C1 segment of cervical spinal cord (tissue), 14 donors: ENCODE results near the gene PIK3C3.
A peak's percentile ranks its signal among the peaks of the same experiment; 100 is the strongest.
"Not testable (repeated sequence)": the region's sequence is repeated elsewhere in the genome, so short reads cannot be mapped to it uniquely, and the experiment has no call there.

ENCODE experiments used
- DNase-seq, 14 donors: peaks; one replicate each; lab custom pipeline; 2025; lab: John Stamatoyannopoulos, UW

The PIK3C3 gene

DNA sequence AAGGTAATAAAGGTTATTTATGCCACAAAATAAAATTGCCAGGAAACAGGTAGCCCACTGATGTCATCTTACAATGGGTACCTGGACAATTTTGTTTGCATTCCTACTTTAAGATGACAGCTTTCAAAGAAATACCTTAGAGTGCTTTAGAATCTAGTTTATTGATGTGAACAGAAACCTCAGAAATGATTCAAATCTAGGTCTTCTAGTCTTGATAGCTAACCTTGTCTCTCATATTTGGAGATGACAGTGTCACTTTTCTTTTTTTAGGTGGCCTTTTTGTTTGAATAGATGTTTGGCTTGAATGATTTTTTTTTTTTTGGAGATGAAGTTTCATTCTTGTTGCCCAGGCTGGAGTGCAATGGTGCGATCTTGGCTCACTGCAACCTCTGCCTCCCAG lies 69.1 kb downstream of the PIK3C3 start:
- DNase-seq: no peak

DNA sequence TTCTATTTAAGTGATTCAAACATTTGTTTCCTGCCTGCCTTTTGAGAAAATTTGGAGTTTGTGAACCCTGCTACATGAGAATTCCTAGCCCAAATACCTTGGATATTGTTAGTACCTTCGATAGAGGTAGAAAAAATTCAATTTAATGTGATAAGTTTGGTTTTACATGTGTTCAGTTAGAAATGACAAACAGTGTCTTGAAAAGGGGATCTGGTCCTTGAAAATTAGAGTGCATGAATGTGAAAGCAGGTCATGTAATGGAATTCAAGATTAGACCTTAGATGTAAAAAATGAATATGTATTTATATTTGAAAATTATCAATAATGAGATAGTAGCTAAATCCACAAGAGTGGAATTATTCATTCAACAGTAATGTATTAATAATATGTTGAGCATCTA lies 70.5 kb downstream of the PIK3C3 start:
- DNase-seq: no peak

GRCh38 chr18:42025974-42026625 lies 71.1 kb downstream of the PIK3C3 start:
- DNase-seq: no peak

DNA sequence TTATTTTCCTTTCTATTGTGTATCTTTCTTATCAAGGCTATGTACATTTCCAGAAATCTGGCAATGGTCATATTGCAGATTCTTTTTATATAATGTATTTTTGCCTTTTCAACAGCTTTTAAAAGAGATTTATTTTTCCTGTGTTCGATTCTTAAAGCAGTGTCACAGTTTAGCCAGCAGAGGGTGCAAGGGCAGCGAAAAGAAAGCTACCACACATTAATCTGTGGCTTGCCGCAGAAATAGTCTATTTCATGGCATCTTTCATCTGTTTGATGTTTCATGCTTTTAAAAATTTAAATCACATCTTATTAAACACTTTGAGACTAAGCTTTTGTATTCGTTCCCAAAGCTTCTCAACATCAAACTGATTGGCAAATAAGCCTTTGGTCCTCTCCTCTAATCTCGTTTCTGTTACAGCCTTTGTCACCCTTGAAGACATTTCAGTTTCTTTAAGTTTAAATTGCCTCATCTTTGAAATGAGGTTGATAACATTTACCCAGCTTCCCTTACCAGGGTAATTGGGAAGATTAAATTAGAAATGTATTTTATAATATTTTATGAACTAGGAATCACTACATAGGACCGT lies 73.3 kb downstream of the PIK3C3 start:
- DNase-seq: peak in 2 of 14 donors; percentile 2 to 18

GRCh38 chr18:42029092-42029491 lies 74.1 kb downstream of the PIK3C3 start:
- no peak for DNase-seq

GRCh38 chr18:42030586-42031182 lies 75.7 kb downstream of the PIK3C3 start:
- peak in 2 of 14 donors; percentile 2 to 12 for DNase-seq

DNA sequence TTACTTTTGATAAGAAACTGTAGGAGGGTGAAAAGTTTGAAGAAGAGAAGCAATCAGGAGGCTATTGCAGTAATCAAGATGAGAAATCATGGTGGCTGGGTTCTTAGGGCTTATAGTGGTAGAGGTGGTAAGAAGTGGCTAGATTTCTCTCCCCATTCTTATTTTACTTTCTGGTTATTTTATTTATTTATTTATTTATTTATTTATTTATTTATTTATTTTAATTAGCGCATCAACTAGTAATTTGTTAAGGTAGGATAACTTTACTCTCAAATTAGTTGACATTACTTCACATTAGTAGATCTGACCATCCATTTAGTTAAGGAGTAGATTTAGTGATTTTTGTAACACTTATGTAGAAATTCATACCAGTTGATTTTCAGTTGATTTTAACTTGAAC lies 77.4 kb downstream of the PIK3C3 start:
- DNase-seq: no peak

- no peak for DNase-seq
These were observed 78.2 kb downstream of the PIK3C3 start for GRCh38 chr18:42033137-42033810.

DNA sequence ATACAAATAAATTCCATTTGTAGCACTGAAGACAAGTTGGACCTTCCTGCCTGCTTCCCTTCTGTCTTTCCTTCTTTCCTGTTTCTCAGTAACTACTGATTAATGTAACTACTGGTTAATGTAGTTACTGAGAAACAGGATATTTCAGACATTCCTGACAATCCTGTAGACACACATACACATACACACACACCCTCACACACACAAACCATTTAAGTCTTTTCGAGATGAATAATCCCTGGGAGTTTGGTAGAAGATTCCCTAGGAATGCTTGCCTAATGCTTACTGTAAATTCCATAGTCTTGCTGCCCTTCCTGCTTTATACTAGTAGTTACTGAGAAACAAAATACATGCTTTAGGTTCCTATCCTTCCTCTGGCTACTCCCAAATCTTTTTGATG lies 83.9 kb downstream of the PIK3C3 start:
- DNase-seq: no peak

DNA sequence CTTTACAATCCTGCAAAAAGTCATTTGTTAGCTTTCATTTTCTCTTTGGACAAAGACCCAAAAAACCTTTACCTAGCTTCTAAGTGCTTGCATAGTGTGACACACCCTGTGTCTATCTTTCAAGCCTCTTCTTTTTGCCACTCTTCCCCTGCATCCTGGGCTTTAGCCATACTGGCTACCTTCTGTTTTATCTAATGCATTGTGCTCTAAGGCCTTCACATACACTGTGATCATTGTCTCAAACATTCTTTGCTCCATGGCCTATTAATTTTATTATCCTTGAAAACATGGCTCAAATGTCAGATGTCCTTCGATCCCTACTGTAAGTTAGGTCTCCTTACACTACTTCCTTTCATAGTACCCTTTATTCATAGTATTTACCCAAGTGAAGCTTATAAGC lies 84.4 kb downstream of the PIK3C3 start:
- DNase-seq: no peak

DNA sequence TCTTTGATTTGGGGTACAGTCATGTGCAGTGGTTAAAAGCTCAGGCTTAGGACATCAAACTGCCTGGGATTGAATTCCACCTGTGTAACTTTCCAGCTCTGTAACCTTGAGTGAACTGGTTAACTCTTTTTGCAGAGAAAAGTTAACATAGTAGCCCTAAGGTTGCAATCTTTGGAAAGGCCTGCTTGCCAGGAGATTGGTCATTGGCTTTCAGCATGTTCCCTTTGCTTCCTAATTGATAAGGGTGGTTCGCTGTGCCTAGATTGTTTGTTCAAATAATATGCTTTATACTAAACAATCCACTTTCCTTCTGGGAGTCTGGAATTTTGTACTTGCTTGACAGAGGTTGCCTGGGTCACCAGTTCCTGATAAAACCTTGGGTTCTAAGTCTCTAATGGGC lies 86.8 kb downstream of the PIK3C3 start:
- DNase-seq: no peak

DNA sequence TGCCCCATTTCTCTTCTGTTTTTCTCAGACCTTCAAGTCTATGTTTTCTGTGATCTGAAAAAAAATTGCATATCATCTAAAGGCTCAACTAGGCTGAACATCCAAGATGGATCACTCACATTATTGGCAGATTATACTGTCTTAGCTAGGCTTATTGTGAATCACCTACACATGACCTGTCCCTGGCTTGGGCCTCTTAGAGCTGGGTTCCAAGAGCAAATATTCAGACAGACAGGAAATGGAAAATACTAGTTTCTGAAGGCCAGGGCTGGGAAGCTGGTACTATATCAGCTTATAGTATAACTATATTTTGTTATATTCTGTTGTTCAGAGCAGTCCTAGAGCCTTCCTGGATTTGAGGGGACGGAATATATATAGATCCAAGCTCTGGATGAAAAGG lies 90.3 kb downstream of the PIK3C3 start:
- DNase-seq: no peak

DNA sequence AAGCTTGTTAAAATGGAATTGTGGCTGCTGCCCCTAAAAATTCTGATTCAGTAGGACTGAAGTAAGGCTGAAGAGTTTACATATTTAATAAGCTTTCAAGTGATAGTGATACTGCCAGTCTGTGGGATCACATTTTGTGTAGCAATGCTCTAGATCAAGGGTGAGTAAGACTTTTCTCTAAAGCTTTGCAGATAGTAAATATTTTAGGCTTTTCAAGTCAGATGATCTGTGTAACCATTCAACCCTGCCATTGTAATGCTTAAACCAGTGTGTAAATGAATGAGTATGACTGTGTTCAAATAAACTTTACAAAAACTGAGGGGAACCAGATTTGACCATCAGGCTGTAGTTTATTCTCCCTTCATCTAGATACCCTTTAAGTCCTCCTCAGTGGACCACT lies 92.7 kb downstream of the PIK3C3 start:
- DNase-seq: no peak

DNA sequence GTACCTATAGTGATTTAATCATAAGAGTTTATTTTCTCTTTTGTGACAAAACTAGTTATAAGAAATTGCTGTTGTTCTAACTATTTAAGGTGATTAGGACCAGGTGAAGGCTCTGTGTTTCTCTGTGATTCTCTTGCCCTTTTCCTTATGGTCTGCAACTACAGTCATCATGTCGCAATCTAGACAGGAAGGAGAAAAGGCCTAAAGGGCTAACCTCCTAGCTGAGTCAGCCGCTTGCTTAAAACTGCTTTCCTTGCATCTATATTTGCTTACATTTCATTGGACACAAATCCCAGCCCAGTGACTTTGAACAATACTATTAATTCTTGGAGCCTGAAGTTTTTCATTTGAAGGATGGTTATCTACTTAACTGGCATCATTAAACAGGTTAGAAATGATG lies 93.1 kb downstream of the PIK3C3 start:
- no peak for DNase-seq

DNA sequence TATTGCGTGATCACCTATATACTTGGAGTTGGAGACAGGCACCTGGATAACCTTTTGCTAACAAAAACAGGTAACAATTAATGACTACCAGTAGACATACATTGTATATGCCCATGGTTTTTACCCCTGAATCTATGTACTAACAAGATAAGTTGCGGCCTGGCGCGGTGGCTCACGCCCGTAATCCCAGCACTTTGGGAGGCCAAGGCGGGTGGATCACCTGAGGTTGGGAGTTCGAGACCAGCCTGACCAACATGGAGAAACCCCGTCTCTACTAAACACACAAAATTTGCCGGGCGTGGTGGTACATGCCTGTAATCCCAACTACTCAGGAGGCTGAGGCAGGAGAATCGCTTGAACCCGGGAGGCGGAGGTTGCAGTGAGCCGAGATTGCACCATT lies 94.5 kb downstream of the PIK3C3 start:
- not testable (repeated sequence) for DNase-seq

GRCh38 chr18:42051411-42051810 lies 96.4 kb downstream of the PIK3C3 start:
- no peak for DNase-seq

DNA sequence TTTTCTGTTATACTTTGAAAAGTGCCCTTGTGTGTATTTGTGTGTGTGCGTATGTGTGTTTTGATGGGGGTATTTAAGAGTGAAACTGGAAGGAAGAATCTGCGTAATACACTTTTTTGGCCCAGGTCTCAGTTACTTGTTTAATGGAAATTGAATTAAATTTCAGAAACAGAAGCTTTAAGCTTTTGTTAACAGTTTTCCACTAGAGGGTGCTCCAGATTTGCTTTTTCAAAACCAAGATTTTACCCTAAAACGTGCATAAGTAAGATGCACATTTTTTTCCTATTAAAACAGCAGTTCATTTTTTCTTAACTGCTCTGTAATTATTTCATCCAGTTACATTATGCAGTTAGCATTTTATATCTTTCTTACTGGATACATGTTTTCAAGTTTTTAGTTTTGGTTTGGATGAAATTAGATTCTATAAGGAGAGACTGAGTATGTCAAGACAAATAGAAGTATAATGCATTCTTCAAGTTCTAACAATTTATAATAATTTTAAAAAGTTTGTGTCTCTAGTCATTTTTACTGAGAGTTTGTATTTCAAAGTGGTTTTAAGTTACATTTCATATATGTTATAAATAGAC lies 97.2 kb downstream of the PIK3C3 start:
- peak in 1 of 14 donors; percentile 16 for DNase-seq

- DNase-seq: peak in 10 of 14 donors; percentile 2 to 59 (median 18)
These were observed 98.3 kb downstream of the PIK3C3 start for GRCh38 chr18:42053188-42053781.

DNA sequence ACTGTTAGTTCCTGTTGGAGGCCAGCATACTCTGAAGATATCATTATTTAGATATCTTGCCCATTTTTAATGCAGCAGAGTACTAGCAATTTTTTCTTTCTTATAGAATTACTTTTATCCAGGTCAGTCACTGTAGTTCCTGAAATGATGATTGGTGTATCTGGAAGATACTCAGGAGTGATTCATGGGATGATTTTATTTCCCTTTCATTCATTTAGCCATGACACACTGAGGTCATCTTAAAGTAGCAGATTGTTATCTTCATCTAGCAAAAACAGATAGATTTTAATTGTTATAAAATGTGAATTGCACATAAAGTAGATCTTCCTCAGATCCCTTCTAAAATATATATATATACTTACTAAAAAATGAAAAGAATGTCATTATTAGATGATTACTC lies 109.1 kb downstream of the PIK3C3 start:
- DNase-seq: no peak

DNA sequence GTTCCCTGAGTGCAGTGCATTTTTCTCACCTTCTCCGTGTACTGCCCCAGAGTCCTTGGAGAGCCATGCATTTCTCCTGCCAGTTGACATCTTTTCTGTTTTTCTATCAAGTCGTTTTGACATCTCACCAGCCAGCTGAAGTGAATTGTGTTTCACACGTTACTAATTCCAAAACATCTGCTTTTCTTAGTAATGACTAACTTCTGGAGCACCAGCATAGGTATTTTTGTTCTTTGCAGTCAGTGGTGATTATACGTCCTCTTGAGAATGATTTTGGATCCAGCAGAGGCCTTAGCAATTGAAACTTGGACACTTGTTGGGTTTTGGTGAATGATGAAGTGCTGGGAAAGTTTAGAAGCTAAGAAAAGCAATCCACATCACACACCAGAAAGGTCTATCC lies 112.5 kb downstream of the PIK3C3 start:
- no peak for DNase-seq

GRCh38 chr18:42068030-42068429 lies 113.0 kb downstream of the PIK3C3 start:
- DNase-seq: no peak

GRCh38 chr18:42069036-42069435 lies 114.0 kb downstream of the PIK3C3 start:
- DNase-seq: no peak
